ENCODE data around the gene LRP3.
"Not testable (repeated sequence)": the region's sequence is repeated elsewhere in the genome, so short reads cannot be mapped to it uniquely, and the experiment has no call there.

DNA sequence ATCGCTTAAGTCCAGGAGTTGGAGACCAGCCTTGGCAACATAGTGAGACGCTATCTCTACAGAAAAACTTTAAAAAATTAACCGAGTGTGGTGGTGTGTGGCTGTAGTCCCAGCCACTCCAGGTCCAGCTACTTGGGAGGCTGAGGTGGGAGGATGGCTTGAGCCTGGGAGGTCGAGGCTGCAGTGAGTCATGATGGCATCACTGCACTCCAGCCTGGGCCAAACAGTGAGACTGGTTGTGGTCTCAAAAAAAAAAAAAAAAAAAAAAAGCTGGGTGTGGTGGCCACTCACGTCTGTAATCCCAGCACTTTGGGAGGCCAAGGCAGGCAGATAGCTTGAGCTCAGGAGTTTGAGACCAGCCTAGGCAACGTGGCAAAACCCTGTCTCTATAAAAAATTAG lies 28.1 kb upstream of the LRP3 start:
- TF ChIP-seq, protein P1, sequence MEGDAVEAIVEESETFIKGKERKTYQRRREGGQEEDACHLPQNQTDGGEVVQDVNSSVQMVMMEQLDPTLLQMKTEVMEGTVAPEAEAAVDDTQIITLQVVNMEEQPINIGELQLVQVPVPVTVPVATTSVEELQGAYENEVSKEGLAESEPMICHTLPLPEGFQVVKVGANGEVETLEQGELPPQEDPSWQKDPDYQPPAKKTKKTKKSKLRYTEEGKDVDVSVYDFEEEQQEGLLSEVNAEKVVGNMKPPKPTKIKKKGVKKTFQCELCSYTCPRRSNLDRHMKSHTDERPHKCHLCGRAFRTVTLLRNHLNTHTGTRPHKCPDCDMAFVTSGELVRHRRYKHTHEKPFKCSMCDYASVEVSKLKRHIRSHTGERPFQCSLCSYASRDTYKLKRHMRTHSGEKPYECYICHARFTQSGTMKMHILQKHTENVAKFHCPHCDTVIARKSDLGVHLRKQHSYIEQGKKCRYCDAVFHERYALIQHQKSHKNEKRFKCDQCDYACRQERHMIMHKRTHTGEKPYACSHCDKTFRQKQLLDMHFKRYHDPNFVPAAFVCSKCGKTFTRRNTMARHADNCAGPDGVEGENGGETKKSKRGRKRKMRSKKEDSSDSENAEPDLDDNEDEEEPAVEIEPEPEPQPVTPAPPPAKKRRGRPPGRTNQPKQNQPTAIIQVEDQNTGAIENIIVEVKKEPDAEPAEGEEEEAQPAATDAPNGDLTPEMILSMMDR (IDR thresholded peaks at IDR 0.05): not testable (repeated sequence)
- not testable (repeated sequence) for TF ChIP-seq EZH2 (IDR thresholded peaks at IDR 0.05; ENCODE audit: borderline replicate concordance, insufficient read depth, low read depth, low read length, poor library complexity, severe bottlenecking)

Data from B cell (primary cell).